Smooth muscle cell (in vitro differentiated cells): ENCODE data around the gene MCF2L. TPM values are rescaled to one million over a fixed set of nuclear protein-coding genes. Genes with fewer than 3 reads are reported as not detected.
"Not testable (repeated sequence)": the region's sequence is repeated elsewhere in the genome, so short reads cannot be mapped to it uniquely, and the experiment has no call there.

Source experiments
- DNase-seq: peaks from one replicate; lab custom pipeline; 2025; ENCODE audit not compliant: unreplicated experiment; lab: John Stamatoyannopoulos, UW
- H2AFZ ChIP-seq: fragments of 200-600 bp; sonication (generic); 2 replicates; pipeline ENCODE4 v1.6.0; 2016; ENCODE audit warnings: antibody characterized with exemption, low read depth, mild to moderate bottlenecking
- H3F3A ChIP-seq: fragments of 200-600 bp; sonication (generic); 2 replicates; pipeline ENCODE4 v1.6.0; 2017; ENCODE audit warnings: antibody characterized with exemption, low read depth
- H3K27ac ChIP-seq: fragments of 200-600 bp; sonication (generic); 2 replicates; pipeline ENCODE4 v1.5.1; 2016; ENCODE audit warnings: low read depth, mild to moderate bottlenecking
- H3K27me3 ChIP-seq: fragments of 200-600 bp; sonication (generic); 2 replicates; pipeline ENCODE4 v1.6.1; 2016; ENCODE audit warnings: low read depth, mild to moderate bottlenecking
- H3K36me3 ChIP-seq: fragments of 200-600 bp; sonication (generic); 2 replicates; pipeline ENCODE4 v1.5.1; 2016; ENCODE audit warnings: low read depth
- H3K4me1 ChIP-seq: fragments of 200-600 bp; sonication (generic); 2 replicates; pipeline ENCODE4 v1.5.1; 2016; ENCODE audit warnings: low read depth
- H3K4me2 ChIP-seq: fragments of 200-600 bp; sonication (generic); 2 replicates; pipeline ENCODE4 v1.6.0; 2016; ENCODE audit warnings: mild to moderate bottlenecking
- H3K4me3 ChIP-seq: fragments of 200-600 bp; sonication (generic); 2 replicates; pipeline ENCODE4 v1.5.1; 2016; ENCODE audit warnings: mild to moderate bottlenecking
- H3K79me2 ChIP-seq: fragments of 200-600 bp; sonication (generic); 2 replicates; pipeline ENCODE4 v1.6.0; 2016; ENCODE audit warnings: low read depth, mild to moderate bottlenecking
- H3K9ac ChIP-seq: fragments of 200-600 bp; sonication (generic); 2 replicates; pipeline ENCODE4 v1.6.0; 2016; ENCODE audit warnings: low read depth
- H3K9me3 ChIP-seq: fragments of 200-600 bp; sonication (generic); replicated peaks from 2 replicates; pipeline ENCODE4 v1.5.1; 2016; ENCODE audit warnings: low read depth
- H4K20me1 ChIP-seq: fragments of 200-600 bp; sonication (generic); 2 replicates; pipeline ENCODE4 v1.6.0; 2016; ENCODE audit warnings: low read depth
- CTCF ChIP-seq: fragments of 200-600 bp; sonication (generic); IDR thresholded peaks from 2 replicates; pipeline ENCODE4 v1.5.1; 2017; ENCODE audit warnings: borderline replicate concordance, mild to moderate bottlenecking, antibody characterized with exemption; ENCODE audit not compliant: insufficient read depth, poor library complexity, severe bottlenecking
- WGBS: methylation state at CpG from one replicate; pipeline ENCODE4 v1.1.7; 2016; ENCODE audit warnings: low lambda C conversion rate; 5-methylcytosine and 5-hydroxymethylcytosine counted together
- polyA plus RNA-seq: library from polyadenylated mRNA; unstranded; fragments of >200 nt; fragmentation: Nextera tagmentation; extraction: Ambion mirVana; gene quantifications from 2 replicates; pipeline ENCODE4 v1.2.1, GENCODE V29; 2016
- total RNA-seq: library from RNA; depleted of rRNA; stranded (reverse); fragments of >200 nt; gene quantifications from 2 replicates; pipeline ENCODE4 v1.2.3, GENCODE V29; 2014

Gene MCF2L
- total and polyA plus RNA-seq, 2 experiments from 2014 or later = 0.54 to 7.6 TPM

GRCh38 chr13:113077953-113078901 lies 109.2 kb downstream of the MCF2L start:
- DNase-seq = no peak
- Histone ChIP-seq H3K79me2 (no peaks in the 10 kb centered on the region), H3K36me3 (no peaks in the 10 kb centered on the region), H3K27ac (no peak overlapping the region), H3K27me3 (no peaks in the 10 kb centered on the region), H2AFZ (no peak overlapping the region), H4K20me1 (no peaks in the 10 kb centered on the region), H3K4me3 (no peak overlapping the region), H3K4me2 (no peak overlapping the region), H3K9ac (no peak overlapping the region), H3K4me1 (no peaks in the 10 kb centered on the region), H3F3A (no peaks in the 10 kb centered on the region), H3K9me3 (no peaks in the 10 kb centered on the region)
- no peak for TF ChIP-seq CTCF
- WGBS = 96% methylated on average over 37 of the region's 42 CpGs

GRCh38 chr13:113078902-113079780 lies 110.1 kb downstream of the MCF2L start:
- no peak overlapping the region for H3K27ac ChIP-seq
- no peaks in the 10 kb centered on the region for H3K27me3 ChIP-seq
- TF ChIP-seq CTCF = no peak
- H3K4me2 ChIP-seq = no peak overlapping the region
- no peak overlapping the region for H2AFZ ChIP-seq
- H3K36me3 ChIP-seq = no peaks in the 10 kb centered on the region
- H3K4me3 ChIP-seq = no peak overlapping the region
- H3K4me1 ChIP-seq = no peaks in the 10 kb centered on the region
- no peak overlapping the region for H3K9ac ChIP-seq
- no peaks in the 10 kb centered on the region for H3F3A ChIP-seq
- no peaks in the 10 kb centered on the region for H4K20me1 ChIP-seq
- 92% methylated on average over 27 of the region's 27 CpGs for WGBS
- no peaks in the 10 kb centered on the region for H3K9me3 ChIP-seq
- no peak for DNase-seq
- no peaks in the 10 kb centered on the region for H3K79me2 ChIP-seq

- not testable (repeated sequence) for H3K27me3 ChIP-seq, H3K4me3 ChIP-seq, H3K4me1 ChIP-seq, H3K27ac ChIP-seq, H2AFZ ChIP-seq, H3K36me3 ChIP-seq, H3K4me2 ChIP-seq, H3K9ac ChIP-seq, H3K79me2 ChIP-seq, H3K9me3 ChIP-seq, DNase-seq, H3F3A ChIP-seq, H4K20me1 ChIP-seq
- 82% methylated on average over 9 of the region's 9 CpGs for WGBS
These were observed 110.7 kb downstream of the MCF2L start for GRCh38 chr13:113079781-113080080.

GRCh38 chr13:113080361-113080831 lies 111.4 kb downstream of the MCF2L start:
- no peak overlapping the region for H2AFZ ChIP-seq
- H3K36me3 ChIP-seq = no peaks in the 10 kb centered on the region
- DNase-seq = no peak
- no peaks in the 10 kb centered on the region for H3K79me2 ChIP-seq
- H3F3A ChIP-seq = no peaks in the 10 kb centered on the region
- 86% methylated on average over 17 of the region's 18 CpGs for WGBS
- no peak overlapping the region for H3K4me3 ChIP-seq
- no peak for TF ChIP-seq CTCF
- no peaks in the 10 kb centered on the region for H4K20me1 ChIP-seq
- no peaks in the 10 kb centered on the region for H3K27me3 ChIP-seq
- no peaks in the 10 kb centered on the region for H3K4me1 ChIP-seq
- H3K9ac ChIP-seq = no peak overlapping the region
- H3K9me3 ChIP-seq = no peaks in the 10 kb centered on the region
- no peak overlapping the region for H3K4me2 ChIP-seq
- no peak overlapping the region for H3K27ac ChIP-seq
